ENCODE results near the gene ATP8A2.
"Not testable (repeated sequence)": the region's sequence is repeated elsewhere in the genome, so short reads cannot be mapped to it uniquely, and the experiment has no call there.

The ATP8A2 gene
- 1.7 to 4.7 reads per million in 2 donors for total RNA-seq

DNA sequence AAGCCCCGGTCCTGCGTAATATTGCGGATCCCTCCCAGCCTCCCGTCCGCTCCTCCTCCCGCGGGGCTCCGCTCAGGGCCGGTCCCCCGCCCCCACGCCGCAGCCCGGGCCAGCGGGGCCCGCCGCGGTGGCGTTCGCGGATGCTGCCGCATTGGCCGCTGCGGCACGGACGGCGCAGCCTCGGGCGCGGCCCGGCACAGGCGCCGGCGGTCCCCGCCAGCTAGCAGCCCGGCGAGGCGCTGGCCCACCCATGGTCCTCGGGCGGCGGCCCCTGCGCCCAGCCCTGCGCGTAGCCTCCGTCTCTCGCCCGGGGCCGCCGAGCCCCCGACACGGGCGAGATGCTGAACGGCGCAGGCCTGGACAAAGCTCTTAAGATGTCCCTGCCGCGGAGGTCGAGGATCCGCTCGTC lies at the start of gene ATP8A2:
ATP8A2 (plus strand) TSS at position 100 of the 409 bp plus-strand sequence; CDS start at position 339, 239 bp downstream.
- DNase-seq = no peak

DNA sequence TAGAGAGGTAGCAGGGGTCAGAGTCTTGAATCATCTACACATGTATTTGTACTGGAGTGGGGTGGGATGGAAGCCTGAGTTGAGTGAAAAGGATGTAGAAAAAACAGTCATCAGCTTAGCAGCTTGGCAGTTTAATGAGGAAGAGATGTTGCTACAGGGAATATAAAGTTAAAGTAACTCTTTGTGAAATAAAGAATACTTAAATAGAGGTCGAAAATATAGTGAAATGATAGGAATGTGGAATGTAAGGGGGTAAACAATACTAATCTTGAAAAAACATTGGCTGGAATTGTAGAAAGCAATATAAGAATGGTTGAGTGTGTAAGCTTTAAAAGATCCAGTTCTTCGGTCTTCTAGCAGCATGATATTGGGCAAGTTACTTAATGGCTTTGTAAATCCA lies 47.7 kb upstream of the ATP8A2 start:
- DNase-seq = no peak

DNA sequence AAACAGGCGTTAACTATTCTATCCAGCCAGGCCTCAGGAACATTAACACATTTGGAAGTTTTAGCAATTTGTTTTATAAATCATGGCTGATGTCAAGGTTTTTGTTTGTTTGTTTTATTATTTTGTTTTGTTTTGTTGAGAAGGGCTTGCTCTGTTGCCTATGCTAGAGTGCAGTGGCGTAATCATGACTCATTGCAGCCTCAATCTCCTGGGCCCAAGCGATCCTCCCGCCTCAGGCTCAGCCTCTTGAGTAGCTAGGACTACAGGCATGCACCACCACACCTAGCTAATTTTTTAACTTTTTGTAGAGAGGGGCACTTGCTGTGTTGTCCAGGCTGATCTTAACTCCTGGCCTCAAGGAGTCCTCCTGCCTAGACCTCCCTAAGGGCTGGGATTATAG lies 42.1 kb upstream of the ATP8A2 start:
- no peak for DNase-seq

DNA sequence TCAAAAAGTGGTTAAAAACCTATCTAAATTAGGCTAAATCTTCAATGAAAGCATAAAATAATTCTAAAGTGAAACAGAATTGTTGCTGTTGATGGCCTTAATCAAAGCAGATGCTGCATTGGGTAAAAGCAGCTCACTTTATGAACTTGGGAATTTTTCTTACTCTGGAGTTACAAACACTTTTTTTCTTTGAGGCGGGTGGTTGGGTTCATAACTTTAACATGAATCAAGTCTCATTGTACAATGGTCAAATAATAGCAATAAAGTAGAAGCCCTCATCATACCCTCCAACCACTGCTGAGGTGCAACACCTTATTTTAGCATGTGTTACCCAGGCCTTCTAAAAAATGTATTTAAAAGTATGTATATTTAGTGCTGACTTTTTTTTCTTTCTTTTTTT lies 41.2 kb upstream of the ATP8A2 start:
- DNase-seq = no peak

DNA sequence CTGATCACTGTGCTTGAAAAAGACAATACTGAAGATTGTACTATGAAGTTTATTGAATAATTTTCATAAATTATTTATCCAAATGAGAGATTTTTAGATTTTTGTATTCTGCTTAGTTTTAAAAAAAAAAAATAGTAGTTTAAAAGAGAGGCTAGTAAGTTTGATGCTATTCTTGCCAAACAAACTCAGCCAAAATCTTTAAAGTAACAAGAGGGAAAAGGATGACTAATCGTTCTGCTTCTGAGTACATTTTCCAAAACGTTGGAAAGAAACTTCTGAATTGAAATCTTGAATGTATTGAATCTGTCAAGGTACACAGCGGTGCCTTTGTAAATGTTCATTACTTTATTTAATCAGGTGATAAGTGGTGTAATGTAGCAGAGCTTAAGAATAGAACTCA lies 35.9 kb upstream of the ATP8A2 start:
- DNase-seq = no peak

DNA sequence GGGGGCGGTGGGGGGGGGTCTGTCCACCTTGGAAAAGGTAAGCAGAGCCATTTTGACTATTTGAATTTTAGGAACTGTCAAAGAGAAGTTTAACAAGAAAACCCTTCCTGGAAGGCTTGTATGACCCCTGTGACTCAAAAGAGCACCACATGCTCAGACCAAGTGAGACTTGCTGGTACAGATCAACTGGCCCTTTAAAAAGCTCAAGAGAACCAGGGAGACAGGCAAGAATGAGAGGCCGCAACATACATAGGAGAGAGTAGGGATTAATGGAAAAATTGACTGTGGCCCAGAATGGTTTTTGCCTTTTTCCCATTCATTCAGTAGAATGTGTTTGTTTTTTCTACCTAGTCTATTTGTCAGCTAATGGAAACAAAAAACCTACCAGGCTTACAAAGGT lies 26.2 kb upstream of the ATP8A2 start:
- DNase-seq = no peak

DNA sequence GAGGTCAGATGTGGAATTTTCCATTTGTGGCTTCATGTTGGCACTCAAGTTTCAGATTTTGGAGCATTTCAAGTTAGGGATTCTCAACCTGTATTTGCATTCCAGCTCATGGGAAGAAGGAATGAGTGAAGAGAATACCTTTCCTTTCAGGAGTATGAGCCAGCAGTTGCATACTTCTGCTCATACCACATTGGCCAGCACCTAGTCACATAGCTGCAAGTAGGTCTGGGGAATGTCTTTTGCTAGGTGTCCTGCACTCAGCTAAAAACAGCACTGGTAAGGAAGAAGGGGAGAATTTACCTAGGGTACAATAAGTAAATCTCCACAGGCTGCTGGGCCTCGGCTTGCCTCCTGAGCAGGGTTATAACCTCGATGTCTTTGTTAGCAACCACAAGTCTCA lies 24.6 kb upstream of the ATP8A2 start:
- no peak for DNase-seq

DNA sequence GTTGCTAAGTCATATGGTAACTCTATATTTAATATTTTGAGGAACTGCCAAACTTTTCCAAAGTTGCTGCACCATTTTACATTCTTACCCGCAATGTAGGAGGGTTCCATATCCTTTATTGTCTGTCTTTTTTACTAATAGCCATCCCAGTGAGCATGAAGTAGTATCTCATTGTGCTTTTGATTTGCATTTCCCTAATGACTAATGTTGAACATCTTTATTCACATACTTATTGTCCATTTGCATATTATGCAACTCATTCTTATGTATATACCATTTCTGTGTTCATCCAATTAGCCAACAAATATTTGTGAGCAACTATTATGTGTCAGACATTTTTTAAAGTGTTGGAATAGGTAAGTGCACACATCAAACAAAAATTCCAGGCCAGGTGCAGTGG lies 20.4 kb upstream of the ATP8A2 start:
- no peak for DNase-seq

DNA sequence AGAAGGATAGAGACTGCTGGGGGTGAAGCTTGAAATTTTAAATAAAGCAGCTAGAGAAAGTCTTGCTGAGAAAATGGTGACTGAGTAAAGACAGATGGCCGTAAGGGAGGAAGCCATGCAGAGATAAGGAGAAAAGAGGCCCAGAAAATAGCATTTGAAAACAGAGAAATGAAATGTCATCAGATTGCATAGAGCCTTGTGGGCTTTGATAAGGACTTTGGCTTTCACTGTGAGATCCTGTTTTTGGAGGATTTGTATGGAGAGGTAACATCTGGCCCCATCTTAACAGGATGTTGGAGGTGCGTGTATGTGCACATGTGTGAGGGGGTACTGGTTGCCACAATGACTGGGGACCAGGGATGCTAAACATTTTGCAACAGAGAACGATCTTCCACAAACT lies 19.5 kb upstream of the ATP8A2 start:
- no peak for DNase-seq

DNA sequence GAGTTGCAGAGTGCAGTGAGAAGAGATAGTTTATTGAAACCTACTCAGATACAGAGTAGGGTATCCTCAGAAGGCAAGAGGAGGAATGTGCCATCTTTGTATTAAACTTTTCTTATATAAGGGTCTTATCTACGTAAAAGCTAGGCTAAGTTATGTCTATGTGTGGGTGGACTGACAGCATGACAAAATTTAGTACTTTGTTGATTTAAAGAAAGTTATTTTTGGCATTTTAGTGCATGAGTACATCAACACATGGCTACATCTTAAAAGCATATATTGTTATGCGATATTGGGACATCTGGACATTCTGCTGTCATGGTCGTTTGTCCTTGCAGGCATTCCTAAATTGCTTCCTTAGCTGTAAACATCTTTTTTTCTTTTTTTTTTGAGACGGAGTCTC lies 19.0 kb upstream of the ATP8A2 start:
- no peak for DNase-seq

DNA sequence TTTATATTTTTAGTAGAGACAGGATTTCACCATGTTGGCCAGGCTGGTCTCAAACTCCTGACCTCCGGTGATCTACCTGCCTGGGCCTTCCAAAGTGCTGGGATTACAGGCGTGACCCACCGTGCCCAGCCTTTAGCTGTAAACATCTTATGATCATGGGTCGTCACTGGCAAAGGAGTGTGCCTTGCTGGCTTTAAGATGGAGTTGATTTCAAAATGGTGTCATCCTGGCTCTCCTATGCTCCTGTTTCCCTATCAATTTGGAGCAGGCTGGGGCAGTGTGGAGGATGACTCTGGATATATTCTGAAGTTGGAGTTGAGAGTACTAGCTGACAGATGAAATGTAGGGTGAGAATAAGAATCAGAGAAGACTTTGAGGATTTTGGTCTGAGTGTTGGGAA lies 18.4 kb upstream of the ATP8A2 start:
- no peak for DNase-seq

DNA sequence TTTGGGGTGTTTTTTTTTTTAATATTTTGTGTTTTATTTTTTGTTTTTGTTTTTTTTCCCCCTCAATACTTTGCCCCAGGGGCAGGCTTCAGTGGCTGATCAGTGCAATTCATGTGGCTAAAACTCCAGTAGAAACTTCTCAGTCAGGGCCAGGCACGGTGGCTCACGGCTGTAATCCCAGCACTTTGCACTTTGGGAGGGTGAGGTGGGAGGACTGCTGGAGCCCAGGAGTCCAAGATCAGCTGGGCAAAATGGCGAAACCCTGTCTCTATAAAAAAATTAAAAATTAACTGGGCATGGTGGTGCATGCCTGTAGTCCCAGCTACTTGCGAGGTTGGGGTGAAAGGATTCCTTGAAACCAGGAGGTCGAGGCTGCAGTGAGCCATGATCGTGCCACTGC lies 17.4 kb upstream of the ATP8A2 start:
- DNase-seq = no peak

DNA sequence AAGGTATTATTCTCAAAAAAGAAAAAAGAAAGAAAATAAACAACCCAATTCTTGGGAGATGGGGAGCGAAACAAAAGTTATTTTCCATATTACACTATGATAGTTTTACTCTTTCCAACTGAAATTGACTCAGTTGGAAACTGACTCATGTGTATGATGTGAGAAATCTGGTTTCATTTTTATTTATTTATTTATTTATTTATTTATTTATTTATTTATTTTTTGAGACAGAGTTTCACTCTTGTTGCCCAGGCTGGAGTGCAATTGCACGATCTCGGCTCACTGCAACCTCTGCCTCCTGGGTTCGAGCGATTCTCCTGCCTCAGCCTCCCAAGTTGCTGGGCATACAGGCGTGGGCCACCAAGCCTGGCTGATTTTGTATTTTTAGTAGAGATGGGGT lies 11.3 kb upstream of the ATP8A2 start:
- DNase-seq = not testable (repeated sequence)

DNA sequence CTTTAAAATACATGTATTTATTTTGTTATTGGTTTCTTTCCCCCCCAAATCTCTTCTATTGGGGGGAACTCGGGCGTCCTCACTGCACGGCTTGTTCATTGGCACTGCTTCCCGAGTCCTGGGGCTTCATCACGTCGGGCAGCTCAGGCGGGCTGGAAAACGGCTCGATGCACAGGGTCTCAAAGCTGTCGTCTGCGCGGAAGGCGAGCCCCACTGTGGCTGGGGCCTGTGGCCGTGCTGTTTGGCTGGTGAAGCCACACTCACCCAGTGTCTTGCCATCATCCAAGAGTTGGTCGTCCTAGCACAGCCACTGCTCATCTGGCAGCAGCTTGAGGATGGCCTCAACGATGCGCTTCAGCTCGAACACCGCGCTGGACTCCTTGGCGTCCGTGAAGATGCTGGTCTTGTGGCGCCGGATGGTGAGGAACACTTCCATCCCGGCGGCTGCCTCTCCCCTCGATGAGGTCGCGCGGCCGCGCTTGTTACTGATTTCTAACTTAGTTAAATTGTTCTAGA lies 6.0 kb upstream of the ATP8A2 start:
- no peak for DNase-seq

DNA sequence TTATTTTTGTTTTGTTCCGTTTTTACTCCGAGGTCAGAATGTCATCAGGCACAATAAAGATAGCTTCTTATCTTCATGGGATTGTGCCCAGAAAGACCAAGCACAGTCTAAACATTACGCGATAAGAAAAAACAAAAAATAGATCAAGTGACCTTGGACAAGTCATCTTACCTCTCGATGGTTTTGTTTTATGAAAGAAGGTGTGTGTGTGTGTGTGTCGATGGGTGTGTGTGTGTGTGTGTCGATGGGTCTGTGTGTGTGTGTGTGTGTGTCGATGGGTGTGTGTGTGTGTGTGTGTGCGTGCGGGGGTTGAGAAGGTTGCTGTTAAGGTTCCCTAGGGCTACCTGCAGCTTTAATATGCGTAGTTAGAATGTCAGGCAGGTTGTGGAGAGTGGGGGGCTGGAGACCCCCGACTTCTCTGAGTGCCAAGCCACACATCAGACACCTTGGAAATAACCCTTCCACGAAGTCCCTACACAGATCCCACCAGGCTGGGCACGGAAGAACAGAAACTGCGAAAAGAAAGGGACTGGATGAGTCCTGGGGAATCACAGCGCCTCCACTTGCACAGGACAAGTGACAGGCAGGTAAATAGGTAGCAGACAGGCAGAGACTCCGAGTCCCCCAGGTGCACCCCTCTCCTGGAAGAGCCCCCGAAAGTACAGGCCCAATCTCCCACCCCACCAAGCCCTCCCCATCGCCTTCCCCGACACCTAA lies 458 bp upstream of the ATP8A2 start:
- DNase-seq = no peak

DNA sequence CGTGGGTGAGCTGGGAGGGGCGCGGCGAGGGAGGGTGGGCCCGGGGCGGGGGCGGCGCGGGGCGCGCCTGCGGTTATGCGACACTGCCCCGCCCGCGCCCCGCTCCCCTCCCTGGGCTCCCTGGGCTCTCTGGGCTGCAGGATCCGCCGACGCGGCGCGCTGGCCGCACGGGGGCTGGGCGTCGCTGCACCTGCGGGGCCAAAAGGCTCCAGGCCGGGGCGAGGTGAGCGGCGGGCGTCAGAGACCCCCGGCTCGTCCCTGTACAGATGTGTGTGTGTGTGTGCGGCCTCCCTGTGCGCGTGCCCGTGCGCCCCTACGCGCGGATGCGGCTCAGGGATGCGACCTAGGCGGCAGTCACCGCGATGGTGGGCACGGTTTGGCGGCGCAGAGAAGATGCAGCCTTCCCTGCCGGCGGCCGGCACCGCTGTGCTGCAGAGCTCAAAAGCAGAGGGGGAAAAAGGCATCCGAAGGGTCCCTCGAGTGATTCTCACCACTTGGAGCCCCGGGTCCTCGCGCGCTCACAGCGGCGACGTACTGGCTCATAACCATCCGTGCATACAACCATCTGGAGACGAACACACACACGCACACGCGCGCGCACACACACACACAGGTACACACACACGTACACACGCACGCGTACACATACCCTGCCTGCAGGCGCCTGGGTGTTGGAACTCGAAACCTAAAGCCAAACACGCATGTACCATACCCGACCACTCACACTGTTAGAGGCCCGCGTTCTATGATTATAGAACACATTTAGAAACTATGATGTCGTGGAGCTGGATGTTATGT lies 709 bp downstream of the ATP8A2 start:
- no peak for DNase-seq

DNA sequence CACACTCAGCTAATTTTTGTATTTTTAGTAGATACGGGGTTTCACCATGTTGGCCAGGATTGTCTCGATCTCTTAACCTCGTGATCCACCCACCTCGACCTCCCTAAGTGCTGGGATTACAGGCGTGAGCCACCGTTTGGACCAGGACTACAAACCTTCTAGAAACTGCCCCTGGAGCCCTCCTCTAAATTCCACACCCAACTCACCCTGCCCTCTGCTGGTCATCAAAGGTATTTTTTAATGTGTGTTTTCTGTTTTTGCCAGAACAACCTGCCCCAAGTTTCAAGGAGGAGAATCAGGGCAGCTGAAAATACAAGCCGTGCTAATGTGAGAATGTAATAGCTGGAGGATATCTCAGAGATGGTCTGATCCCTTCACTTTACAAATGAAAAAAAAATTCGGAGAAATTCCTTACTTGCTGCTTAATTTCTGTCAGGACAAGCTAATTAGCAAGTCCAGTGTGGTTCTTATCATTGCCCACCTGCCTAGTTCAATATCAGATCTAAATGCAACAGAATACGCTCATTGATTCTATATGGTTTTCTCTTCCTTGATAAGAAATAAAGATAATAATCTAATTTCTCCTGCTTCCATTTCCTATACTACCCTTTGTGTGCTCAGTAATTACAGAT lies 4.1 kb downstream of the ATP8A2 start:
- DNase-seq = no peak

DNA sequence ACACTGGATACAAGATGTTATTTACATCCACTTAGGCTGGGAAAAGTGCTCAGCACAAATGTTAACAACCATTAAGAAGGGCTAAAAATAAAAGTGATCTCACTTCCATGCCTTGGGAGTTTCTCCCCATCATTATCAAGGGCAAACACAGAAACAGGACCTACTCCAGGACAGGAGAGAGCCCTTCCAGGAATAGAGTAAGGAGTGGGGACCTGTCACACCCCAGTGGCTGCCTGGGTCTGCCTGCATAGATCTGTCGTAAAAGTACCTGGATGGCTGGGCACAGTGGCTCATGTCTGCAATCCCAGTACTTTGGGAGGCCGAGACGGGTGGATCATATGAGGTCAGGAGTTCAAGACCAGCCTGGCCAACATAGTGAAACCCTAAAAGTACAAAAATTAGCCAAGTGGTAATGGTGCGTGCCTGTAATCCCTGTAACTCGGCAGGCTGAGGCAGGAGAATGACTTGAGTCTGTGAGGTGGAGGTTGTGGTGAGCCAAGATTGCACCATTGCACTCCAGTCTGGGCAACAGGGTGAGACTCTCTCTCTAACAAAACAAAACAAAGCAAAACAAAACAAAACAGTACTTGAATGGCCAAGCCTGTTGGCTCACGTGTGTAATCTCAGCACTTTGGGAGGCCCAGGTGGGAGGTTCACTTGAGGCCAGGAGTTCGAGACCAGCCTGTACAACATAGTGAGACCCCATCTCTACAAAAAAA lies 5.6 kb downstream of the ATP8A2 start:
- DNase-seq = no peak

DNA sequence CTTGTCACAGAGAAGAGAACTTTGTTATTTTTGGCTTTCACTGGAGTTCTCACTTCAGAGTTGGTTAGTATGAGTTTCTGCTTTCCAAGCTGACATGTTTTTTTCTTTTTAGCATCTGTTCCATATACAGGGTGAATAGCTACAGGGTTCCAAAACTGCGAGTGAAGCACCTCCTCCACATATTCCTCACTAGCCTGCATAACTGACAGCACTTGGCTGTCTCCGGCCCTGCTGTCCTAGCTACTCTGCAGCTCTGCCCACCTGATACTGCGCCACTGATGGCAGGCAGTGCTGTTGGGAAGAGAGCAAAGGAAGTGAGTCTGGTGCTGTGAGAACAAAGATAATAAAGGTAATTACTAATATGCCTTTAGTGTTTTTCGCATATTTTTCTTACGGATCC lies 6.8 kb downstream of the ATP8A2 start:
- no peak for DNase-seq

DNA sequence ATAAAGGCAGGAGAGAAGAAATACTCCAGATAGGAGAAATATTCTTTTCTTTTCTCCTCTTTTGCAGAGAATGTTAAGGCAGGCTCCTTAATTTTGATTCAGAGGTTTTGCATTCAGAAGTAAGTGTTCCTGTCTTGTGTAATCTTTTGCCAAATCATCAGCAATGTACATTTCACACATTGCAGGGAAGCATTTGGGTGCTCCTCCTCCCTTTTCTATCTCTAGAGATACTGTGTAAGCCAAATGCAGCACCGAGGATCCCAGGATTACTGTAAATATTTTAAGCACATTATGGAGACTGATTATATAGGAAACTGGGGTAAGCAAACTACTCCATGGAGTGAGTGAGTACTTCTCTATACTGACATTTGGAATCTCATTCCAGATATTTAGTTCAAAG lies 7.2 kb downstream of the ATP8A2 start:
- no peak for DNase-seq

DNA sequence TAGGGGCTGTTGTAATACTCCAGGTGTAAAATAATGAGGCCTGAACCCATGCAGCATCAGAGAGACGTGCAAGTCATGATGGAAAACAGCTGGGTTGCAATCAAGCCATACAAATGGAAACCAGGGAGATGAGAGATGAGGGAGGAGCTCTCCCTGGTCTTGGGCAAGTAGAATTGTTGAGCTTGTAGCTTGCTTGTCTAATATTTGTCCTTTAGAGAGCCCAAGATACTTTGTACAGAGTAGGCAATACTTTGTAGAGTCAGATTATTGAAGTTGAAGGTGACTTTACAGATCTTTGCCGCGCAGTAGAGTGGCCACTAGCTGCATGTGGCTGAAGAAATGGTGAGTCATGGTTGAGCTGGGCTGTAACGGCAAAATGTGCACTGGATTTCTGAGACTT lies 8.3 kb downstream of the ATP8A2 start:
- DNase-seq = no peak

DNA sequence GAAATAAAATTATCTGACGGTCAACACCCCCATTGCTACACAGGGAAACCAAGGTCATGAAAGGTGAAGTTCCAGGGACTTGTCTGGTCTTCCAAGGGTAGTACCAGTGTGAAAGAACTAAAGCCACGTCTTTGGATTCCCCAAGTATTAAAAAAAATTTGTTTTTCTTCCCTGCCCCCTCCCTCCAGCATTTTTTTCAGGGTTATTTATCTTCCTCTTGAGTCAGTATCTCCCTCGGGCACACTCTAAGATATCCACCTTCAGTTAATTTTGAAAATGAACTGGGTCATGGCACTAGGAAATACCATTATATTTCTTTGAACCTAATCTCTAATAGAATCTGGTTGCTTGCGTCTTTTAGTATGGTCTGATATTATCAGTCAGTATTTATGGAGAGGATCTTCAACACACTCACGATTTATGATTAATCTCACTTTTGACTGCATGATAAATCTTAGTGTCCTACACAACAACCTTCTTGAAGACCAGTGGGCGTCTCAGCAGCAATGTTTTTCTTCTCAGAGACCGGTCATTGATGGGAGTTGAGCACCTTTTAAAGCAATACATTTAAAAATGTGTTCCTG lies 9.1 kb downstream of the ATP8A2 start:
- no peak for DNase-seq

Measured in activated gamma-delta T cell (primary cell).